Right forelimb (tissue), 1 donor: ENCODE measurements around the gene ZNF804A.
"Not testable (repeated sequence)": the region's sequence is repeated elsewhere in the genome, so short reads cannot be mapped to it uniquely, and the experiment has no call there.

ENCODE experiments used
- DNase-seq: peaks from one replicate; pipeline ENCODE4 v3.0.0-alpha.2; 2018

Gene ZNF804A

DNA sequence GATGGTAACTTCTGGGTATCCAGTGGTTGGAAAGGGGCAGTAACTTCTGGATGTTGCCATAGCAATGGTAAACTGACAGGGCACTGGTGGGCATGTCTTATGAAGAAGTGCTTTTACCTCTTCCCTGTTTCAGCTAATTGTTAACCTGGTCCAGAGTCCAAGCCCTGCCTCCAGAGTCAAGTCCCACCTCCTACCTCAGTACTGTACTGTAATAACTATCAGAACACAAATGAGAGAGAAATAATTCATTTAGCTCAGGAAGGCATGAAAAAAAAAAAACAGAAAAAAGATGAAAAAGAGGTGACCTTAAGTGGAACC is 237.0 kb downstream of the ZNF804A start:
- no peak for DNase-seq

DNA sequence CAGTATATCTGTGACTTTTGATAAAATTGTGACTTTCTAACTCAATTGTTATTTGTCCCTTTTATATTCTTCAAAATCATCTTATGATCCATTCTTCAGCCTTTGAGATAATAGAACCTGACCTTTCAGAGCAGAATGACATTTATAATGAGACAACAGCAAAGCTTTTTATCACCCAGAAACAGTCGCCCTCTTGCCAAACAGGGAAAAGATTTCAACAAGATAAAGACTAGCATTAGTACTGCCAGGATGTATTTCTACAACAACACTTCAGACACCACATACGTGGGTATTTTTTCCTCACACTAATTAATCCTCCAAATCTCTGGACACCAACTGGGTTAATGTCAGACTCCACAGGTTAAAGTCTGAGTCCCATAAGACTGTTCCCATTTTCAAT is 249.0 kb downstream of the ZNF804A start:
- no peak for DNase-seq

DNA sequence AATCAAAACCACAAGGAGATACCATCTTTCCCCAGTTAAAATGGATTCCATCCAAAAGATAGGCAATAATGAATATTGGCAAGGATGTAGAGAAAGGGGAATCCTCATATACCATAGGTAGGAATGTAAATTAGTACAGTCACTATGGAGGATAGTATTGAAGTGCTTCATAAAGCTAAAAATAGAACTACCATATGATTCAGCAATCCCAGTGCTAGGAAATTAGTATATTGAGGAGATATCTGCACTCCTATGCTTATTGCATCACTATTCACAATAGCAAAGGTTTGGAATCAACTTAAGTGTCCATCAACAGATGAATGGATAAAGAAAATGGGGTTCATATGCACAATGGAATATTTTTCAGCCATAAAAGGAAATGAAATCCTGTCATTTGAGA is 251.2 kb downstream of the ZNF804A start:
- no peak for DNase-seq

DNA sequence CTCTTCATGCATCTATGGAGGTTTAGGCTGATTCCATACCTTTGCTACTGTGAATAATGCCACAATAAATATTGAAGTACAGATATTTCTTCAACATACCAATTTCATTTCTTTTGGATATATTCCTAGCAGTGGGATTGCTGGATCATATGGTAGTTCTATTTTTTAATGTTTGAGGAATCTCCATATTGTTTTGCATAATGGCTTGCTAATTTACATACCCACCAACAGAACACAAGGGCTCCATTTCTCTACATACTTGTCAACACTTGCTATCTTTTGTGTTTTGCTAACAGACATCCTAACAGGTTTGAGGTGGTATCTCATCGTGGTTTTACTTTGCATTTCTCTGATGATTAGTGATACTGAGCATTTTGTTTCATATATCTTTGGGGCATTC is 253.2 kb downstream of the ZNF804A start:
- no peak for DNase-seq

DNA sequence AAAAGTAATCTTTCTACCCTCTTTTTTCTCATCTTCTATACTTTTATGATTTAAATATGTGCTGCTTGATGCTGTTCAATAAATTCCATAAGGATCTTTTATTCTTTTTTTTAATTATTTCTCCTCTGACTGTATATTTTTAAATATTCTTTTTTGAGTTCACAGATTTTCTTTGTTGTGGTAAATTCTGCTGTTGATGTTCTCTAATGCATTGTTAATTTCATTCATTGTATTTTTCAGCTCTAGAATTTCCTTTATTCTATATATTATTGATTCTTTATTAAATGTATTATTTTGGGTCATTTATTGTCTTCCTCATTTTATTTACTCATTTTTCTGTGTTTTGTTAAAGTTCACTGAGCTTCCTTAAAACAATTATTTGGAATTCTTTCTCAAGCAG is 260.9 kb downstream of the ZNF804A start:
- no peak for DNase-seq

DNA sequence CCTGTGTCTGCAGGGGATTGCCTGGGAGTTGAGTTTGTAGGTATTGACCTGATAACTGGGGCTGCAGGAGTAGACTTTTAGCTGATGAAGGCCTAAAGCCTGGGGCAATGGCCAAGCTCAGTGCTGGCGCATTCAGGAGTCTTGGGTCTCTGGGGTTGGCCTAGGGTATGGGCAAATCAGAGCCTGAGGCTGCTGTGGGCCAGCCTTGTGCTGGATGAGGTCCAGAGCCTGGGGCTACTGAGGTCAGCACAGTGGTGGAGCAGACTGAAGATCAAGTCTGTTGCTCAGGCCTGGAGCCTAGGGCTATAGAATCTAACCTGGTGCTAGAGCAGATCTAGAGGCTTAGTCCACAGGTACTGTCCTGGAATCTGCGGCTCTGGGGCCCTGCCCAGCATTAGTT is 262.4 kb downstream of the ZNF804A start:
- DNase-seq = no peak

DNA sequence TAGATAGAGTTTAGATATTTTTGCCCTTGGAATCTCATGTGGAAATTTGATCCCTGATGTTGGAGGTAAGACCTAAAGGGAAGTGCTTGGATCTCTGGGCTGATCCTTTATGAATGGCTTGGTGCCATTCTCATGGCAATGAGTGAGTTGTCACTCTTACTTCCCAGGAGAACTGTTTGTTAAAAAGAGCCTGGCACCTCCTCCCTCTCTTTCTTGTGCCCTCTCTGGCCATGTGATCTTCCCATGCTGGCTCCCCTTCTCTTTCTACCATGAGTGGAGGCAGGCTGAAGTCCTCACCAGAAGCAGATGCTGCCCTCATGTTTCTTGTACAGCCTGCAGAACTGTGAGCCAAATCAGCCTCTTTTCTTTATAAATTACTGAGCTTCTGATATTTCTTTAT is 276.9 kb downstream of the ZNF804A start:
- DNase-seq = no peak

DNA sequence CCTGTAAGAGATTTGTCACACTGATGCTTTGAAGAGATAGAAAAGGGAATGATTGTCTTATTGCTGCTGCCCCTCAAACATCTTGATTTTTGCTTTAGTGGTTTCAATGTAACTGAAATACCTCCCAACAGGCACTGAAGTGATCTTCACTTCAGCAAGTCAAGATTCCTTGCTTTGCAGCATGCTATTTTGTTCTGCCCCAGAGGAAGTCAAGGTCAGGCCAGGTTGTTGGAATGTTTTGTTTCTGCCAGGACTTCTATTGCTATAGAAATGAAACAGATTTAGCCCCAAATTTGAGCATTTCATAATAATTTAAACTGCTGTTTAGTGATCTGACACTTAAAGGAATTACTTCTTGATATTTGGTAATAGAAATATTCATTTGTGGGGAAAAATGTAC is 277.6 kb downstream of the ZNF804A start:
- no peak for DNase-seq

DNA sequence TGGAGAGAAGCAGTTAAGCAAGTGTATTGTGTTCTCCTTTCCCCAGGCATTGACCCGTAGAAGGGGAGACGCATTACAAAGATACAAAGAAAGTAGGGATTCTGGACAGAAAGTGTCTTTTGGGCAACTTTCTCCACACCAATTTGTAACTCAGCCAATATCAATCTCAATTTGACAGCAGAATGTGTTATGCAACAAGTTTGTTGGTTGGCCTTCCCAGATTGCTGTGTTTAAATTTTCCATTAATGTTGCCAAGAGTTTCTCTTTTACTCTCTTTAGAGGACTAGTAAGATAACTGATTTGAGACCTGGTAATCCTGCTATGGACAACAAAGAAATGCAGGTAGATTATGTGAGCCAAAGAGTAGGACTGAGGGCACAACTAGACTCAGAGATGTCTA is 279.6 kb downstream of the ZNF804A start:
- no peak for DNase-seq

DNA sequence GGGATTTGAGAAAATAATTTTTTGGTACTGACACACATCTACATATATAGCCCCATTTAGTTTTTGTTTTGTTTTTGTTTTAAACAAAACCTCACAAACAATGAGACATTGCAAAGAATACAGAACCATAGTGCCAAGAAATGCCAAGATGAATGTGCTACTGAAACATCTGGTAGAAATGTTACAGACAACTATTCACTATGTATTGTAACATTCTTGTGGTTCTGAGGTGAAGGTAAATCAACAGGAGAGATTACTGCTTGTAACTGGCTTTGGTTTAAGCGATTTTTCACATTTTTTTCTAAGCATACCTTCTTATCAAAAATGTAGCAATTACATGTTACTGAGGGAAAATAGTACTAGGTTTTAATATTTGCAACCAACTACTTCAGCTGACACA is 281.3 kb downstream of the ZNF804A start:
- no peak for DNase-seq

DNA sequence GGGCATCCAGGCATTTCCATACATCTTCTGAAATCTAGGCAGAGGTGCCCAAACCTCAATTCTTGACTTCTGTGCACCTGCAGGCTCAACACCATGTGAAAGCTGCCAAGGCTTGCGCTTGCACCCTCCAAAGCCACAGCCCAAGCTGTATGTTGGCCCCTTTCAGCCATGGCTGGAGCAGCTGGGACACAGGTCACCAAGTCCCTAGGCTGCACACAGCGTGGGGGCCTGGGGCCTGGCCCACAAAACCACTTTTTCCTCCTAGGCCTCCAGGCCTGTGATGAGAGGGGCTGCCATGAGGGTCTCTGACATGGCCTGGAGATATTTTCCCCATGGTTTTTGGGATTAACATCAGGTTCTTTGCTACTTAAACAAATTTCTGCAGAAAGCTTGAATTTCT is 288.3 kb downstream of the ZNF804A start:
- not testable (repeated sequence) for DNase-seq

DNA sequence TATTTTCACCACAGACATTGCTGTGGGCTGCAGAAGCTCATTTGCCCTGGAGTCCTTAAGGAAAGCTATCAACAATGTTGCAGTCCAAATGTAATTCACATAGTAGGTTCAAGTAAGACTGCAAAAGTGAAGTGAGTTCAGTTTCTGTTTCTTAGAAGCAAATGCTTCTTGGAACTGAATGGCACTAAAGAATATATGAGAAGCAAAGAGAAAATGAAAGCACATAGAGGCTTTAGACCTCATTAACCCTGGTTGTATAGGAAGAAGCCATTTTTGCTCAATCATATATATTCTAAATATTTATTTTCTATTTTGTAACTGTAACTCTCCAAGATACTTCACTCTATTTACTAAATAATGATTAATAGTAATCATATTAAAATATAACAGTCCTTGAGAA is 292.0 kb downstream of the ZNF804A start:
- no peak for DNase-seq

DNA sequence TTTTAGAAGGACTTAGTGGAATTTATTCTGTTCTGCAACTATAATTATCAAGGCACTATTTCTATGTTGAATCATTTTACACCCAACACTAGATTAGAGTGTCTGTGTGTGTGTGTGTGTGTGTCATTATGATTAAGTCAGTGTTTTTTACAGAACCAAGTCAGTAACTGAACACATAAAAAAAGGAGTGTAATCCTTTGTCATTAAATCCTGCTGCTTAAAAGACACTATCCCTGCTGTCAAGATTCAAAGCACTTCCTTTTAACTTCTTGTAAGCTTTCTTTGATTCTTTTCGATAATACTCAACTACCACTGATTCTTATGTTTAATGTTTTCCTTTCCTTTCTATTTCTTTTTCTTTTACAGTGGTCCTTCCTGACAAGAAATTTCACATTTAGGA is 306.7 kb downstream of the ZNF804A start:
- DNase-seq = no peak

DNA sequence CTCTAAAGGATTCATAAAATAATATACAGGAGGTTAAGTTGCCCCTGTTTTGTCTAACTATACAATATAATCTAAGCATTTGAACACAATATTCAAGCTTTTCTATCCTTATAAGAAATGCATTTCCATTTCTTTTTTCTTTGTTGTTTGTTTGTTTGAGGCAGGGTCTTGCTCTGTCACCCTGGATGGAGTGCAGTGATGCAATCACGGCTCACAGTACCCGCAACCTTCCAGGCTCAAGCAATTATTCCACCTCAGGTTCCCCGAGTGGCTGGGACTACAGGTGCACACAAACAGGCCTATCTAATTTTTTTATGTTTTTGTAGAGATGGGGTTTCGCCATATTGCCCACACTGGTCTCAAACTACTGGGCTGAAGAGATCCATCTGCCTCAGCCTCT is 307.8 kb downstream of the ZNF804A start:
- no peak for DNase-seq

DNA sequence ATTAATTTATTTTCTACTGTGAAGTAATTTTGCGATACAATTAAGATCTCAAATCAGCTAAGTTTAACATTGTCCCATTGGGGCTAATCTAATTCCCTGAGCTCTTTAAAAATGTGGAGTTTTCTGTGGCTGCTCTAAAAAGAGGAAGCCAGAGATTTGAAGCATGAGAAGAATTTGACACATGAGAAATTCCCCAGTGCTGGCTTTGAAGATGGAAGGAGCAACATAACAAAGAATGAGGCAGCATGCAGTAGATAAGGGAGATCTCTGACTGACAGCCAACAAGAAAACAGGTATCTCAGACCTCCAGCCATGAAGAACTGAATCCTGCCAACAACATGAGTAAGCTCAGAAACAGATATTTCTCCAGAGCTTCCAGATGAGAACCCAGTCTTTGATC is 308.4 kb downstream of the ZNF804A start:
- no peak for DNase-seq

DNA sequence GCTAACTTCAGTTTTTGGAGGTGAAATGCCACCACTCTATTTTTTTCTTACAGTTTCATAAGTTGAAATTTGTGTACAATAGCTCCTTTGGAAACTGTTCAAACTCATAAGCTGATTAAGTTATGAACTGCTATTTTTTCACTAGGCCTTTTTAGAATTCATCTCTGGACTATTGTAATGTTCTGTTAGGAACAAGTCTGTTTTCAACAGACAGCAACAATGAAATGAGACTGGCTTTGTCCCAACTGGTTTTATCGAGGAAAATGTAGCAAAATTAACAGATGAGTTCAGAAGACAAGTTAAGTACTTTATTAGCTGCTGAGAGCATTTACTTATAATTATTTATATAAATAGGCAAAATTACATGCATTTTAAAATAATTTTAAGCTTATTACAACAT is 310.6 kb downstream of the ZNF804A start:
- no peak for DNase-seq

DNA sequence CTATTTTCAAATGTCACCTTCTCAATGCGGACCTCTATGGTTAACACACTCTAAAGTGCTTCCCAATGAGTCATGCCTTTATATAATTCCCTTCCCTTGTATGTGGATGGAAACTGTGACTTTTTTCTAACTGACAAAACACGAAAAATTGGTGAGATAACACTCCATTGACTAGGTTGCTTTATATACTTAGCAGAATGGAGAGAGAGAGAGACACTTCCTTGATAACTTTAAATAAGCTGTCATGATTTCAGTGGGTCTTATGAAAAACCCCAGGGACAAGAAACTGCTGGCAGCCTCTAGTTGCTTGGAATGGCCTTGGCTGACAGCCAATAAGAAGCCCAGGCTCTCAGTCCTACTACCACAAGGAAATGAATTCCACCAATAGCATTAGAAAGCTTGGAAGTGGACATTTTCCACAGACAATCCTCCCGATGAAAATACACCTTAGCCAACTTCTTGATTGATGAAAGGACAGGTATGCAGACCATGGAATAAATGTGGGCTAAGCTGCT is 322.2 kb downstream of the ZNF804A start:
- DNase-seq = no peak

DNA sequence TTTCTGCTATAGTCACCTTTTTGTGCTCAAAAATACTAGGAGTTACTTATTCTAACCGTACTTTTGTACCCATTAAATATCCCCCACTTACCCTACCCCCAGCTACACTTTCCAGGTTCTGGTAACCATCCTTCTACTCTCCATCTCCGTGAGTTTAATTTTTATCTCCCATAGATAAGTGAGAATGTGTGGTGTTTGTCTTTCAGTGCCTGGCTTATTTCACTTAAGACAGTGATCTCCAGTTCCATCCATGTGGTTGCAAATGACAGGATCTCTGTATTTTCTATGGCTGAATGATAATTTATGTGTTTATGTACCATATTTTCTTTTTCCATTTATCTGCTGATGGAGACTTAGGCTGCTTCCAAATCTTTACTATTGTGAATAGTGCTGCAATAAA is 323.3 kb downstream of the ZNF804A start:
- DNase-seq = no peak

DNA sequence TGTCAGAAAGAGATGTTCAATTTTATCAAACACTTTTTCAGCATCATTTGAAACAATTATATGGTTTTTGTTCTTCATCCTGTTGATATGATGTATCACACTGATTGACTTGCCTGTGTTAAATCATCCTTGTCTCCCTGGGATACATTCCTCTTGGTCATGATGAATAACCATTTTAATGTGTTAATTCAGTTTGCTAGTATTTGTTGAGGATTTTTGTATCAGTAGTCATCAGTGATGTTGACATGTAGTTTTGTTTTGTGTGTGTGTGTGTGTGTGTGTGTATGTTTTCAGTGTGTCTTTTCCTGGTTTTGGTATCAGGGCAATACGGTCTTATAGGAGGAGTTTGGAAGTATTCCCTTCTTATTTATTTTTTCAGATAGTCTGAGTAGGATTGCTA is 325.4 kb downstream of the ZNF804A start:
- no peak for DNase-seq

DNA sequence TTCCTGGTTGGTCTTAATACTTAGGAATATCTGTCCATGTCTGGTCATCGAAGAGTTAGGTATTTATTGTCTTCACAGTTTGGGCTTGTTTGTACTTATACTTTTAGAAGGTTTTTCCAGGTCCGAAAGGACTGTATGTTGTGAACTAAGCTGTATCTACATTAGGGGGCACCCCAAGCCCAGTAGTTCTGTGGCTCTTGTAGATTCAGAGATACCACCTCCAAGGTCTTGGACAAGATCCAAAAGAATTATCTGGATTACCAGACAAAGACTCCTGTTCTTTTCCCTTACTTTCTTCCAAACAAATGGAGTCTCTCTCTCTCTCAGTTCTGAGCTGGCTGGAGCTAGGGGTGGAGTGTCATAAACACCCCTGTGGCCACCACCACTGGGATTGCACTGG is 328.7 kb downstream of the ZNF804A start:
- no peak for DNase-seq

DNA sequence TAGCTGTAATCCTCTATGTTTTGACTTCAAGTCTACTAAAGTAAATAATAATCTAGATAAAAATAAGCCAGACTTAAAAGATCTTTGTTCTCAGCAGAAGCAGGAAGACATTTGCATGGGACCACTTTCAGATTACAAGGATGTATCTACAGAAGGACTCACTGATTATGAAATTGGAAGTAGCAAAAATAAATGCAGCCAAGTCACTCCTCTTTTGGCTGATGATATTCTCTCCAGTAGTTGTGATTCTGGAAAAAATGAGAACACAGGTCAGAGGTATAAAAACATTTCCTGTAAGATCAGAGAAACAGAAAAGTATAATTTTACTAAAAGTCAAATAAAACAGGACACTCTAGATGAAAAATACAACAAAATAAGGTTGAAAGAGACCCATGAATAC is 338.4 kb downstream of the ZNF804A start:
- no peak for DNase-seq

DNA sequence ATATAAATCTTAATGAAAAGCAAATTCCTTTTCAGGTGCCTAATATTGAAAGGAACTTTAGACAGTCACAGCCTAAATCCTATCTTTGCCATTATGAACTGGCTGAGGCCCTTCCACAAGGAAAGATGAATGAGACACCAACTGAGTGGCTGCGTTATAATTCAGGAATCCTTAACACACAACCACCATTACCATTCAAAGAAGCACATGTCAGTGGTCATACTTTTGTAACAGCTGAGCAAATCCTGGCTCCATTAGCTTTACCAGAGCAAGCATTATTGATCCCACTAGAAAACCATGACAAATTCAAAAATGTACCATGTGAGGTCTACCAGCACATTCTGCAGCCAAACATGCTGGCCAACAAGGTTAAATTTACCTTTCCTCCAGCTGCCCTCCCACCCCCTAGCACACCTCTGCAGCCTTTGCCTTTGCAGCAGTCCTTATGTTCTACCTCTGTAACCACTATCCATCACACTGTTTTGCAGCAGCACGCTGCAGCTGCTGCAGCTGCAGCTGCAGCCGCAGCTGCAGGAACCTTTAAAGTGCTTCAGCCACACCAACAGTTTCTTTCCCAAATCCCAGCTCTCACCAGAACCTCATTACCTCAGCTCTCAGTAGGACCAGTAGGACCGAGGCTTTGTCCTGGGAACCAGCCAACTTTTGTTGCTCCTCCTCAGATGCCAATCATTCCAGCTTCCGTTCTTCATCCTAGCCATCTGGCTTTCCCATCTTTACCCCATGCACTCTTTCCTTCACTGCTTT is 340.1 kb downstream of the ZNF804A start:
- DNase-seq = no peak

DNA sequence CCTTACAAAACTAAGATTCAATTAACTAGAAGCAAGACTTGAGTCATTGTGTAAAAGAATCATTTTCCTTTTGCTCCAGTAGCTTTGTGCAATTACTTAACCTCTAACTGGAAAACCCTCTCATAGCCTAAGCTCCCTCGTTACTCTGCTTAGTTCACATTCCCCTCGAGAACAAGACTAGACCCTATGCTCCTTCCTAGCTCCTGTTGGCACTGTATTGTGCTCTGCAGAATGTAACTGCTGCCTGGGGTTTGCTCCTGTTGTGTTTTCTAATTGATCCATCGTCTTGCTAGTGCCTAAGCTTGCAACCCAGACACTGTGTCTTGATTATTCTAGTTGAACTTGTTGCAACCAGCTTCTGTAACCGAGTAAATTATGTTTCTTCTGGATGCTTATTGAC is 347.0 kb downstream of the ZNF804A start:
- DNase-seq = no peak

DNA sequence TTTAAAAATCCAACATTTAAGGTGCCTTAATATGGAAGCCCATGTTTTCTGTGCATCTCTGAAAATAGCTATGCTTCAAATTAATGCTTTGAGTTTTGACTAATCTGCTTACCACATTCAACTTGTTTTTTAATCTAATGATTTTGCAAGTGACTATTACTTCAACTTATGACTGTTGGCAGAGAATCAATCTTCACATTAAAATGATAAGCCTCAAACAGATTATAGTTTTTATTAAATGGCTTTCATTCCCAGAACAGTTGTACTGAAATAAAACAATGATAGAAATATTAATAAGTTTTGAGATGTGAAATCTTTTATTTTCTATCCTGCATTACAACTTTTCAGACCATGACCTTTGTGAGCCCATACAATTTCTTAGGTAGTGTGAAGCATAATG is 347.5 kb downstream of the ZNF804A start:
- no peak for DNase-seq

DNA sequence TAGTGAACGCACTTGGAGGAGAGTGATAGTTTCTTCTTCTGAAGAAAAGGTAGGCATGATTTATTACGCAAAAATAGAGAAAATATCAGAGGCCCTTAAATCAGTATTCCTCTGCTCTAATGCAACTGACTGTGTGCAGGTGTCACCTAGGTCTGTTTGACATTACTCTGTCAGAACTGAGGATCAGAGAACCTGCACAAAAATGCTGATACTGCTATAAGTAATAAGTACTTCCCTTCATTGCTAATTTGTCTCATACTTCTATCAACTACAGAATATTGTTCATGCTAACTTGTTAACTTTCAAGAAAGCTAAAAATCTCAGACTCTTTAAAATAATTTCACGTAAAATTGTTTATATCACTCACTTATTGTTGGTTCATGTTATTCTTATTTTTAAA is 358.5 kb downstream of the ZNF804A start:
- DNase-seq = no peak
